GM12891 (cell line): ENCODE measurements around the gene MRPL20.

Experiments
- PAX5 ChIP-seq: IDR thresholded peaks from 2 replicates; pipeline ENCODE4 v1.6.1; 2011; ENCODE audit warnings: low read length, moderate library complexity, mild to moderate bottlenecking; ENCODE audit not compliant: insufficient read depth, severe bottlenecking
- POLR2A ChIP-seq: IDR thresholded peaks from 2 replicates; pipeline ENCODE4 v1.6.1; 2011; ENCODE audit warnings: low read depth, low read length, control low read depth
- POLR2AphosphoS5 ChIP-seq: IDR thresholded peaks from 2 replicates; pipeline ENCODE4 v1.6.1; 2011; ENCODE audit warnings: low read depth, low read length, control low read depth

- no peak for TF ChIP-seq POLR2AphosphoS5
- no peak for TF ChIP-seq POLR2A
- TF ChIP-seq PAX5 = no peak
These were observed 8.7 kb upstream of the MRPL20 start for GRCh38 chr1:1415751-1416150.
